HG03558 (cell line): Measurements from ENCODE around the gene GARNL3.
A peak's percentile ranks its signal among the peaks of the same experiment; 100 is the strongest.

Experiments
- ATAC-seq: cut with Tn5 transposase; IDR thresholded peaks from one replicate; pipeline ENCODE4 v1.9.1; 2021; ENCODE audit warnings: moderate number of reproducible peaks; ENCODE audit not compliant: unreplicated experiment; ENCODE audit errors: extremely low read depth

Gene GARNL3

GRCh38 chr9:127370147-127370579, 105.6 kb downstream of the GARNL3 start:
- no peak for ATAC-seq

DNA sequence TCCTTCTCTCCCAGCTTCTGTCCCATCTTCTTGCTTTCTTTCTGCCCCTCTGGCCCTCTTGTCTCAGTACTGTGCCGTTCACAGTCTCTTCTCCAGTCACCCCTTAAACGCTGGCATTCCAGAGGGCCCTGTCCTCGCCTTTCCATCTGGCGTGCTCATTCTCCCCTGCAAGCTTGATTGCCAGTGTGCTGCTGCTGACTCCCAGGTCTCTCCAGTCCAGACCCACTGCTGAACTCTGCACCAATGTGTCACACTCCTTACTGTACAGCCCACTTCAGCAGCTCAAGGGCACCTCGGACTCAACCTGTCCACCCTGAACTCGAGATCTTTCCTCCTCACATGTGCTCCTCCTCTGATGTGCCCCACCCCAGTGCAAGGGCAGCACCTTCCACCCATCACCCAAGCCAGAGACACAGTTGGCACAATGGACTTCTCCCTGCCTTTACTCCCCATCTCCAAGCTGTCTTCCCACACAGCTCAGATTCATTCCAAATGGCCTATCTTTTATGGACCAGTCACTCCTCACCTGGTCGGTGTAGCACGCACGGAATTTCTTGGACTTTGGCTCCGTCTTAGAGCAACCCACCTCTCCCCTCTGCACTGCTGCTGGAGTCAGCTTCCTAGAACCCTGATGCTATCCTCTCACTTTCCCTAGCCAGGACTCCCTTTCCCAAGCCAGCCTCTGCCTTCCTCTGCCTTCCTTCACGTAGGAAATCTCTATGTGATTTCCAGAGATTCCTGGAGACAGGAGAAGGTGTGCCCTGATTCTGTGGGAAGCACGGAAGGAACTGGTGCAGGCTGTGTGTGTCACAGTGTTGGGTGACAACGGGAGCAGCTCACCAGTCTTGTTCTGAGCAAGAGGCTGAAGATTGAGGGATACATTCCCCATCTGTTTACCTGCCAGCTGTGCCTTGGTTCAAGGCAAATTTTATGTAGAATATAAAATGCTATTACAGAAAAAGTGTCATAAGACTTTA, 106.4 kb downstream of the GARNL3 start:
- no peak for ATAC-seq

- ATAC-seq: no peak
These were observed 115.9 kb downstream of the GARNL3 start for GRCh38 chr9:127380479-127380878.

GRCh38 chr9:127382541-127382940, 118.0 kb downstream of the GARNL3 start:
- ATAC-seq: no peak

- no peak for ATAC-seq
These were observed 119.6 kb downstream of the GARNL3 start for GRCh38 chr9:127384016-127384730.

- ATAC-seq: no peak
These were observed 120.3 kb downstream of the GARNL3 start for GRCh38 chr9:127384901-127385300.

DNA sequence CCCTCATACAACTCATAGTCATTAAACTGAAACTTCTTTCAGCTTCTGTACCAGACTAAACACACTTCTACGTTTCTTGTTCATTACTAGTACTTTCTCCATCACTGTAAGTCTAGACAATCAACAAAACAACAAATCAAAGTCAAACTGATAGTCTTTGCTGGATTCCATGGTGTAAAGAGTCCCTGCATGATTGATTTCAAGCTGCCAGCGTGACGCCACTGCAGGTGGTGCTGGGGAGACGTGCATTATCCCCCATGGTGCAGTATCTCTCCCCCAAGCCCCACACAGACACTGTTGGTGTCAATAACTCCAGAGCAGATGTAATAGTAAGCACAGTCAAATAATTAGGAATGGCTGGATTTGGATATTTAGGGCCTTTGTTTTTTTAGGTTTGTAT, 121.7 kb downstream of the GARNL3 start:
- ATAC-seq: no peak

DNA sequence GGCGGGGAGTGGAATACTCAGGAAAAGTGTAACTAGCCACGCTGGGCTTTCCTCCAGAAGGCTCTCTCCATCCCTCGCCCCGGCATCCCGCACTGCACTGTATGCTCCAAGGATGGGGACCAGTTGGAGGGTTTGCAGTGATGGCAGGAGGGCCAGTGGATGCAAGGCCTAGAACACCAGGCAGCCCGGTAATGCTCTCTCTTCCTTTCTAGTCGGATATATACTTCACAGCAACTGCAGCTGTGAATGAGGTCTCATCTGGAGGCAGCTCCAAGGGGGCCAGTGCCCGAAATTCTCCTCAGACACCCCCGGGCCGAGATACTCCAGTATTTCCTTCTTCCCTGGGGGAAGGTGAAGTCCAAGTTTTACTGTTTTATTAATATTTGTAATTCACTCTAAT, 122.4 kb downstream of the GARNL3 start:
- ATAC-seq: no peak

DNA sequence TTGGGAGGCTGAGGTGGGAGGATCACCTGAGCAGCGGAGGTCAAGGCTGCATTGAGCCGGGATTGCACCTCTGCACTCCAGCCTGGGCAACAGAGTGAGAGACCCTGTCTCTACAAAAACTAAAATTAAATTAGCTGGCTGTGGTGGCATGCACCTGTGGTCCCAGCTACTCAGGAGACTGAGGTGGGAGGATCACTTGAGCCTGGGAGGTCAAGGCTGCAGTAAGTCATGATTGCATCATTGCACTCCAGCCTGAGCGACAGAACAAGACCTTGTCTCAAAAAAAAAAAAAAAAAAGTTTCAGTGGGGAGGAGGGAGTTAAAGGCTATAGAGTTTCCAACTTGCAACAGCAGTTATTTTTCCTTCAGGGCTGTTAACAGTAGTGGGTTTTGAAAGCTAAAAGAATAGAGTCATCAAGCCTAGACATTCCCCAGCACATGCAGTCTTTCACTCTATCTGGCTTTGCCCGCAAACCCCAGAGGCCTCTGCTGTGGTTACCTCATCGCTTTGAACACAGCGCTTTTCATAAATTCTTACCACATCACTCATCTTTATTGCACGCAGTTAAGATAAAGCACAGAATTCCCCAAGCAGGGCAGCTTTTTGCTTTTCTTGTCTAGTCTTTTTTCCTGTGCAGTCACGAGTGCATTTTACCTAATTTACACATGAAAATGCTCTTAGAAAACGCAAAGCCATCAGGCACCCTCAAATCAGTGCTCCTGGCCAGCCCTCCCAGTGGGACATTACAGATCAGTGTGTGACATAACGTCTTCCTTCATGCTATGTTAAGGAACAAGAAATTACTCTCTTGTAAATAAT, 123.7 kb downstream of the GARNL3 start:
- peak; percentile 68 for ATAC-seq

- ATAC-seq: no peak
These were observed 124.3 kb downstream of the GARNL3 start for GRCh38 chr9:127388856-127389238.

GRCh38 chr9:127389381-127390247, 125.0 kb downstream of the GARNL3 start:
- ATAC-seq: no peak

DNA sequence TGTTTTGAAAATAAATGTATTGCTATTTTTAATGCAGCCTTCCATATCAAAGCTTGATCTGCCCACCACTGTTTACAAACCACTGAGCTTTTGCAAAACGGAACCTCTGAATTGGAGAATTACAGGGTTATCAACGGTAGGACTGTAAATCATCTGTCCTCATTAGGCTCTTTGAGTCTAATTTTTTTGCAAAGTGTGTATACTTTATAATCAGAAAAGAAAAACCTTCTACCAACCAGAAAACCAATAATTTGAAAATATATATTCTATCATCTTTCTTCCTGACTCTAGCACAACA, 125.6 kb downstream of the GARNL3 start:
- no peak for ATAC-seq

- no peak for ATAC-seq
These were observed 126.0 kb downstream of the GARNL3 start for GRCh38 chr9:127390563-127390962.

- ATAC-seq: no peak
These were observed 127.6 kb downstream of the GARNL3 start for GRCh38 chr9:127392166-127392565.

- no peak for ATAC-seq
These were observed 128.4 kb downstream of the GARNL3 start for GRCh38 chr9:127392976-127393375.

- no peak for ATAC-seq
These were observed 129.1 kb downstream of the GARNL3 start for GRCh38 chr9:127393645-127394044.

- no peak for ATAC-seq
These were observed 131.1 kb downstream of the GARNL3 start for GRCh38 chr9:127395497-127396252.

GRCh38 chr9:127396253-127396807, 131.8 kb downstream of the GARNL3 start:
- ATAC-seq: no peak
